Neuron (in vitro differentiated cells): Measurements from ENCODE around the gene DZIP3.
"Not testable (repeated sequence)": the region's sequence is repeated elsewhere in the genome, so short reads cannot be mapped to it uniquely, and the experiment has no call there.

Source experiments
- H2AFZ ChIP-seq: one replicate; pipeline ENCODE4 v1.6.1; 2013; ENCODE audit warnings: low read depth, mild to moderate bottlenecking, inconsistent platforms, low read length, moderate library complexity
- H3K27me3 ChIP-seq: one replicate; pipeline ENCODE4 v1.6.1; 2013; ENCODE audit warnings: low read length; ENCODE audit not compliant: insufficient read depth
- H3K36me3 ChIP-seq: one replicate; pipeline ENCODE4 v1.6.1; 2013; ENCODE audit warnings: low read length; ENCODE audit not compliant: insufficient read depth
- H3K4me1 ChIP-seq: one replicate; pipeline ENCODE4 v1.6.1; 2013; ENCODE audit warnings: low read length; ENCODE audit not compliant: insufficient read depth
- H3K4me3 ChIP-seq: 2 replicates; pipeline ENCODE4 v1.5.1; 2013; ENCODE audit warnings: mild to moderate bottlenecking, low read length, moderate library complexity
- H3K9me3 ChIP-seq: one replicate; pipeline ENCODE4 v1.6.1; 2013; ENCODE audit warnings: low read length

The DZIP3 gene

GRCh38 chr3:108608750-108609149 is 19.2 kb downstream of the DZIP3 start:
- Histone ChIP-seq H3K4me3 (no peak overlapping the region), H3K9me3 (peaks cover 4% of the 10 kb centered on the region), H2AFZ (no peak overlapping the region), H3K27me3 (no peaks in the 10 kb centered on the region), H3K36me3 (peaks cover 14% of the 10 kb centered on the region), H3K4me1 (no peaks in the 10 kb centered on the region)

- Histone ChIP-seq H3K36me3 (peaks cover 18% of the 10 kb centered on the region), H2AFZ (no peak overlapping the region), H3K4me1 (no peaks in the 10 kb centered on the region), H3K27me3 (no peaks in the 10 kb centered on the region), H3K9me3 (no peaks in the 10 kb centered on the region), H3K4me3 (no peak overlapping the region)
These were observed 21.1 kb downstream of the DZIP3 start for GRCh38 chr3:108610651-108611050.

- not testable (repeated sequence) for H3K4me3 ChIP-seq, H3K27me3 ChIP-seq, H3K4me1 ChIP-seq, H2AFZ ChIP-seq, H3K9me3 ChIP-seq
- peaks cover 19% of the 10 kb centered on the region for H3K36me3 ChIP-seq
These were observed 26.6 kb downstream of the DZIP3 start for GRCh38 chr3:108616090-108616489.

GRCh38 chr3:108620250-108620649 is 30.7 kb downstream of the DZIP3 start:
- Histone ChIP-seq H2AFZ (no peak overlapping the region), H3K4me1 (no peaks in the 10 kb centered on the region), H3K4me3 (no peak overlapping the region), H3K9me3 (peaks cover 2% of the 10 kb centered on the region), H3K36me3 (peaks cover 16% of the 10 kb centered on the region), H3K27me3 (no peaks in the 10 kb centered on the region)

- H3K9me3 ChIP-seq = peaks cover 2% of the 10 kb centered on the region
- no peaks in the 10 kb centered on the region for H3K4me1 ChIP-seq
- no peaks in the 10 kb centered on the region for H3K27me3 ChIP-seq
- no peak overlapping the region for H2AFZ ChIP-seq
- peaks cover 27% of the 10 kb centered on the region for H3K36me3 ChIP-seq
- no peak overlapping the region for H3K4me3 ChIP-seq
These were observed 34.0 kb downstream of the DZIP3 start for GRCh38 chr3:108623504-108623903.

GRCh38 chr3:108629974-108630373 is 40.5 kb downstream of the DZIP3 start:
- Histone ChIP-seq H3K9me3 (no peaks in the 10 kb centered on the region), H3K27me3 (no peaks in the 10 kb centered on the region), H3K4me3 (no peak overlapping the region), H3K36me3 (peaks cover 33% of the 10 kb centered on the region), H3K4me1 (no peaks in the 10 kb centered on the region), H2AFZ (no peak overlapping the region)

- Histone ChIP-seq H3K36me3 (peaks cover 25% of the 10 kb centered on the region), H2AFZ (no peak overlapping the region), H3K4me1 (no peaks in the 10 kb centered on the region), H3K27me3 (no peaks in the 10 kb centered on the region), H3K9me3 (no peaks in the 10 kb centered on the region), H3K4me3 (no peak overlapping the region)
These were observed 53.0 kb downstream of the DZIP3 start for GRCh38 chr3:108642526-108642925.

- no peaks in the 10 kb centered on the region for H3K4me1 ChIP-seq
- no peak overlapping the region for H2AFZ ChIP-seq
- no peaks in the 10 kb centered on the region for H3K27me3 ChIP-seq
- no peak overlapping the region for H3K4me3 ChIP-seq
- no peaks in the 10 kb centered on the region for H3K9me3 ChIP-seq
- H3K36me3 ChIP-seq = peaks cover 27% of the 10 kb centered on the region
These were observed 55.8 kb downstream of the DZIP3 start for GRCh38 chr3:108645364-108645763.

GRCh38 chr3:108655664-108656063 is 66.1 kb downstream of the DZIP3 start:
- H3K4me3 ChIP-seq, H3K4me1 ChIP-seq, H3K27me3 ChIP-seq, H3K9me3 ChIP-seq, H2AFZ ChIP-seq: not testable (repeated sequence)
- H3K36me3 ChIP-seq = peaks cover 15% of the 10 kb centered on the region

- no peaks in the 10 kb centered on the region for H3K27me3 ChIP-seq
These were observed 72.2 kb downstream of the DZIP3 start for GRCh38 chr3:108661699-108662098.

GRCh38 chr3:108662142-108662738 is 72.7 kb downstream of the DZIP3 start:
- H3K27me3 ChIP-seq = no peaks in the 10 kb centered on the region
- H3K4me1 ChIP-seq = no peaks in the 10 kb centered on the region
- H3K9me3 ChIP-seq = no peaks in the 10 kb centered on the region
- peaks cover 18% of the 10 kb centered on the region for H3K36me3 ChIP-seq
- H3K4me3 ChIP-seq = no peak overlapping the region
- no peak overlapping the region for H2AFZ ChIP-seq

More at GRCh38 chr3:108661699-108662098, 72.2 kb downstream of the DZIP3 start:
- no peak overlapping the region for H3K4me3 ChIP-seq
- H3K36me3 ChIP-seq = peaks cover 18% of the 10 kb centered on the region
- H3K4me1 ChIP-seq = no peaks in the 10 kb centered on the region
- no peaks in the 10 kb centered on the region for H3K9me3 ChIP-seq
- no peak overlapping the region for H2AFZ ChIP-seq

- Histone ChIP-seq H3K27me3 (no peaks in the 10 kb centered on the region), H3K4me3 (no peak overlapping the region), H3K9me3 (no peaks in the 10 kb centered on the region), H3K4me1 (no peaks in the 10 kb centered on the region), H2AFZ (no peak overlapping the region), H3K36me3 (peaks cover 23% of the 10 kb centered on the region)
These were observed 74.7 kb downstream of the DZIP3 start for GRCh38 chr3:108664266-108664665.

- no peak overlapping the region for H2AFZ ChIP-seq
These were observed 77.8 kb downstream of the DZIP3 start for GRCh38 chr3:108667312-108667711.

GRCh38 chr3:108669208-108669607 is 79.7 kb downstream of the DZIP3 start:
- Histone ChIP-seq H2AFZ (no peak overlapping the region), H3K36me3 (peaks cover 33% of the 10 kb centered on the region), H3K4me1 (no peaks in the 10 kb centered on the region), H3K9me3 (no peaks in the 10 kb centered on the region), H3K4me3 (no peak overlapping the region), H3K27me3 (no peaks in the 10 kb centered on the region)

More at GRCh38 chr3:108667312-108667711, 77.8 kb downstream of the DZIP3 start:
- no peaks in the 10 kb centered on the region for H3K27me3 ChIP-seq
- no peaks in the 10 kb centered on the region for H3K9me3 ChIP-seq
- H3K4me1 ChIP-seq = no peaks in the 10 kb centered on the region
- no peak overlapping the region for H3K4me3 ChIP-seq
- peaks cover 36% of the 10 kb centered on the region for H3K36me3 ChIP-seq
